ENCODE measurements around the gene TNIP2.
A peak's percentile ranks its signal among the peaks of the same experiment; 100 is the strongest.

Gene TNIP2, protein sequence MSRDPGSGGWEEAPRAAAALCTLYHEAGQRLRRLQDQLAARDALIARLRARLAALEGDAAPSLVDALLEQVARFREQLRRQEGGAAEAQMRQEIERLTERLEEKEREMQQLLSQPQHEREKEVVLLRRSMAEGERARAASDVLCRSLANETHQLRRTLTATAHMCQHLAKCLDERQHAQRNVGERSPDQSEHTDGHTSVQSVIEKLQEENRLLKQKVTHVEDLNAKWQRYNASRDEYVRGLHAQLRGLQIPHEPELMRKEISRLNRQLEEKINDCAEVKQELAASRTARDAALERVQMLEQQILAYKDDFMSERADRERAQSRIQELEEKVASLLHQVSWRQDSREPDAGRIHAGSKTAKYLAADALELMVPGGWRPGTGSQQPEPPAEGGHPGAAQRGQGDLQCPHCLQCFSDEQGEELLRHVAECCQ

DNA sequence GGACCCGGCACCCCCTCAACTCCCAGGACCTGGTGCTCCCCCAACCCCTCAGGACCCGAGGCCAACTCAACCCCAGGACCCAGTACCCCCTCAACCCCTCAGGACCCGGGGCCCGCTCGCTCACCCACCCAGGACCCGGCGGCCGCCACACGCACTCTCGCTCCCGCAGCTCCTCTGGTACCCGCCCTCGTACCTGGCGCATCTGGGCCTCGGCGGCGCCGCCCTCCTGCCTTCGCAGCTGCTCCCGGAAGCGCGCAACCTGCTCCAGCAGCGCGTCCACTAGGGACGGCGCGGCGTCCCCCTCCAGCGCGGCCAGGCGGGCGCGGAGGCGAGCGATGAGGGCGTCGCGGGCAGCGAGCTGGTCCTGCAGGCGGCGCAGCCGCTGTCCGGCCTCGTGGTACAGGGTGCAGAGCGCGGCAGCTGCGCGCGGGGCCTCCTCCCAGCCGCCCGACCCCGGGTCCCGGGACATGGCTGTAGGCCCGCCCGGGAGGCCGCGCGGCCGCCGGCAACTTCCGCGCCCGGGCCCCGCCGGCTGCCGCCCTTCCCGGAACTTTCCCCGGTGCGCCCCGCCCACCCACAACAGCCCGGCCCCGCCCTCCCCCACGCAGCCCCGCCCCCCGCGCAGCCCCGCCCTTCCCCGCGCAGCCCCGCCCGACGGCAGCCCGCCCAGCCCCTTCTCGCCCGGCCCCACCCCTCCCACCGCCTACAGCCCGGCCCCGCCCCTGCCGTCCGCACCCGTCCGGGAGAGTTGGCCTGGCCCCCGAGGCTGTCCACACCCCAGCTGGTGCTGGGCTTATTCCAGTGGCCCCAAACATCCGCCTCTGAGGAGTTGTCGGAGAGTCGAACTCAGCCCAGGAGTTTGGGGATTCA, at the start of gene TNIP2:
TNIP2 (minus strand) TSS at position 516 of the 870 bp plus-strand sequence; CDS start at position 469, 47 bp downstream.
- DNase-seq (ENCODE audit: low spot score) = peak; percentile 97

DNA sequence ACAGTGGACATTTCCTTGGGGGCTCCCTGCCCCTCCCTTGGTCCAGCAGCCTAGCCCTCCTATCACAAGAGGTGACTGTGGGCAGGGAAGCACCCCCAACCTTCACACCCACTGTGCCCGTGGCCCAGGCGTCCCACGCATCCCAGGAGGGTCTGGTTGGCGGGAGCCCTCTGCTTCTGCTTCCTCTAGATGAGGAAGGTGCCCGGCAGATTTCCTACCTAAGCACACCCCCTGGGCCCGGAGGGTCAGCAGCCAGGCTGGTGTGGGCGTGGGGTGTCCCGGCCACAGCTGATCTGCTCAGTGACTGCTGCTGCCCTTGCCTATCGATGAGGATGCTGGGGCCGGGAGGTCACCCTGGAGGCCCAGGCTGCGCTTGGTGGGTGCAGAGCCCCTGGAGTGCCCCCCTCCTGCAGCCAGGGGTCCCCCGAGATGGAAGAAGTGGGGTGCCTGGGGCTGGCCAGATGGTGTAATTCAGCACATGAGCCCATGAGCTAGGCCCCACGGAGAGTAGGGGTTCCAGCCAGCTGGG, 48.9 kb upstream of the TNIP2 start:
- no peak for DNase-seq (ENCODE audit: low spot score)

DNA sequence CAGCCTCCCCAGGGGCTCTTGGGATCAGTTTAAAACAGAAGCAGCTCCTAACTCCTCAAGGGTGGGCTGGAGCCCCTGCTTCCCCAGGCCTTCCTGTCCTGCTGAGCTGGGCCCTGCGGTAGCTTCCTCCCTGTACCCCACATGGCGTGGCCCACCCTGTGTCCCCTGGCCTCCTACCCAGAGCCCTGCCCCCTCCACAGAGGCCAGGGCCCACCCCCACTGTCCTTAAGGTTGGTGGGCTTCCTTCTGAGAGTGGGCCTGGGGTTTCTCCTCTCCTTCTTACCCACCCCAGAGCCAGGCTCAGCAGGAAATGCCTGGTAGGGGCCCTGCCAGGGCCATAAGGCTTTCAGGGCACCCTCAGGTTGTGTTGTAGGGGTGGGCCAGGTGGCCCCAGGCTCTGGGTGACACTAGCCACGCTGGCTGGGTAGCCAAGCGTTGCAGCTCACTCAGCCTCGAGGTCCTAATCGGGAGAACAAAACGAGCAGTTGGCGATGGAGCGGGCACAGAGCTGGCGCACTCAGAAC, 48.4 kb upstream of the TNIP2 start:
- no peak for DNase-seq (ENCODE audit: low spot score)

DNA sequence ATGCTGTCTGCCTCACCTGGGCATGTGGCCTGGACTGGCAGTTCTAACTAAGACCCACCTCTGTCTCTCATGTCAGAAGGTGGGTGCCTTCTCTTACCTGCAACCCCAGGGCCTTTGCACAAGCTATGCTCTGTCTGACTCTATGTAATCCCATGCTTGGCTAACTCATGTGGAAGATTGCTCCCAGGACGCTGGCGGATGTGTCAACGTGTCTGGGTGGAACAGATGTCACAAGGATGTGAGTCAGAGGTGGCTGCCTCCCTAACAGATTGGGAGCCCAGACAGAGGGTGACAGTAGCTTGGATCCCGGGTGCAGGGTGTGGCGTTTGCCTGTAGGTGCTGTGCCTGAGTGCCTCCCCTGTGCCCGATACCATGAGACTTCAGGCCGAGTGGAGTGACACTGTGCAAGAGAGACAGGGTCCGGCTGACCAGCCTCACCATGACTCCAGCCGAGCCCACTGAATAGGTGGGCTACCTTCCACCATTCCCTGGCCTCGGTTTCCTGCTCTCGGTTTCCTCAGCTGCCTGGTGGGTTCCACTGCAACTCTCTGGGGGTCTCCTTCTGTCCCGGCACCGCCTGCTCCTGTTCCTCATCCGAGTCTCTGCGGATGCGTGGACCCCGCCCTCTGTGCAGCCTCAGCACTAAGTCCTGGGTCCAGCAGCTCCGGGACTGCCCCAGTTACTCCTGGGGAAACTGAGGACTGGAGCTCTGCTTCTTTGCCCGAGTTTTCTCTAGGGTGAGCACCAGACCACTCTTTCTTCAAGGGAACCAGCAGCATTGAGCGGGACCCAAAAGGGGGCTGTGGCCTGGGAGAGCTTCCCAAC, 47.7 kb upstream of the TNIP2 start:
- DNase-seq (ENCODE audit: low spot score) = no peak

DNA sequence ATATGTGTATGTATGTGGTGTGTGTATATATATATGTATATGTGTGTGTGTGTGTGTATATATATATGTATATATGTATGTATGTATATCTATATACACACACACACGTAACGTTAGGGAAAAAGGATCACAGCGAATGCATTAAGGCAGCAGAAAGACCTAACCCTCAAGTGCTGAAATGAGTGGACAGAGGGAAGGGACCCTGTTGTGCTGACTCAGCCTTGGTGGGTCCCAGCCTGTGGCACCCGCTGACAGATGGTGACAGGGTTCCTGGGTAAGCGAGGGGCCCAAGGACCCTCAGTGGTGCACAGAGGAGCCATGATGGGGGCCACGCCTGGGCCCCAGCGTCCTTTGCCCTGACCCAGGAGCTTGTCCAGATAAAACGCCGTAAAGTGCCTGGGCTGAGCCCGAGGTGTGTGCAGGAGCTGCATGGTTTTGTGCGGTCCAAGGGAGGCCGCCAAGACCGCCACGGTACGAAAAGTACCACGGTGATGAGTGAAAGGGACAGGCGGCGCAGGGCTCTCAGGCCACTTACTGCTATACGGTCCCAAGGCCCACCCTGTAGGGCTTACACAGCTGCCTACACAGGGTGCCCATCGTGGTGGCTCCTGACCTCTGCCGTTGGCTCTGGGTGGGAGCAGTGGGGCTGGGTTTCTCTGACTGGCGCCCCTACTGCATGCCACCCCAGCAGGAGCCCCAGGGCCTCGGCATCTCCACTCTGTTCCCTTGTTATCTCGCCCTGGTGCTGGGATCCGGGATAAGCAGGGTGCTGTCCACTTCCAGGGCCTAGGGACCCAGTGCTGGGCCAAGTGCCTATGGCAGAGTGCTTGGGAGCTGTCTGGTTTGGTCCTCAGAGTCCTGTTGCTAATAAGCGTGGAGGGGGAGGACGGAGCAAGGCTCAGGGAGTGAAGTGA, 46.7 kb upstream of the TNIP2 start:
- DNase-seq (ENCODE audit: low spot score) = no peak

DNA sequence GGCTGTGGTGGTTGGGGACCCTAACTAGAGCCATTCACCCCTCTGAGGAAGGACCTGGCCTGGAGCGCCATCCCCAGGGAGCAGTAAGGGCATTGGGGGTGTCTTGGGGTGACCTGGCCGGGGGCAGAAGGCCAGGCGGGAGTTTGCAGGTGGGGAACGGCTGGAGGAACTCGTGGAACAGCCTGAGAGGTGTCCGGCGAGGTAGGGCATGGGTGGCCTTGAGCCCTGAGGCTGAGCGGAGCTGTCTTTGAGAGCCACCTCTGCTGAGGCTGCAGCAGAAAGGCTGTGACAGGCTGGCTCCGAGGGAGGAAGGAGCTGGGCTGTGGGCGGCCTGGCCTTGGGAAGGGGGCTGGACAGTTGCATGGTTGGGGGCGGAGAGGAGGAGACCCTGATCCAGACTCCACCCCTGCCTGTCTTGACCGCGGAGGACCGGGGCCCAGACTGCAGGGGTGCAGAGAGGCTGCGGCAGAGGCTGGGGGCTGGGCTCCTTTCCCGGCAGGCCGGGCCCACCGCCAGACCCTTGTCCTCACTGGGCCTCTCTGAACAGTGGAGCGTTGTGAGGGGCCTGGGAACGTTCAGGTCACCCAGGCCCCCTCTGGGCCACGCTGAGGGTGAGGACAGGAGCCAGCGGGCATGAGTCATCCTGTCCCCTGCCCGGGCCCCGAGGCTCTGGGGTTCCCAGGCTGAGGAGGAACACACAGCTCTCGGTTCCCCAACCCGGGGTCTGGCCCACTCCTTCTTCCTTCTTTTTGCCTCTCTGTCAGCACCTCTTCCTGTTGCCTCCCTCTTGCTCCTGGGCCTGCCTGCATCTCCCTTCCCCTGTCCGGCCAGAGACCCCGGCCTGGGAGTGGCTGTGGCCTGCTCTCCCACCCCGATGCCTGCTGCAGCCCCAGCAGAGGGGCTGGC, 44.8 kb upstream of the TNIP2 start:
- DNase-seq (ENCODE audit: low spot score) = no peak

DNA sequence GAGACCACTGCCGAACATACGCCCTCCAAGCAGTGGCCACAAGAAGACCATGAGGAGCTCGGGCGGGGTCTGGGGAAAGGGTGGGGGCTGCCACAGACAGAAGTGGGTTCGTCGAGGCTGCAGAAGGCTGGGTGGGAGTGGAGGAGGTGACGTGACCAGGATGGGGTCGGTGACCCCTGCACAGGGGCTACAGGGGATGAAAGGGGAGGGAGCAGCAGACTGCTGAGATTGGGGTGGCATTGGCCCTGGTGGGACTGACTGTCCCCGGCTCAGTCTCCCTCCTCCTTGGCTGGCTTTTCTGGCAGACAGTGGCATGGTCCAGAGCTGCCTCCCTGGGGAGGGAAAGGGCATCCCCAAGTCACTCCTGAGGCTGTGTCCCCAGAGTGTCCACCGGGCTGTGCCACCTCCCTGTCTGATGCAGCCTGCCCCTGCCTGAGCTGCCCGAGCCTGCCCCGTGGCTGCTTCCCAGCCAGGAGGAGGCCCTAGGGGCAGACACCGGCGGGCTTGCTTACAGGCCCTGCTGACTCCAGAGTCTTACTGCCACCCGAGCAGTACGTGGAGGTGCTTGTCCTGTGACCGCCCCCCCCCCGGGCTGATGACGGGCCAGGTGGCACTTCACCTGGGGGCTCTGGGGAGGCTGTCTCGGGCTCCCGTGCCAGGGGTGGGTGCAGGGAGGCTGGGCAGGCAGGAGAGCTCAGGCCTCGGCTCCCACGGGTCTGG, 44.0 kb upstream of the TNIP2 start:
- DNase-seq (ENCODE audit: low spot score) = no peak

DNA sequence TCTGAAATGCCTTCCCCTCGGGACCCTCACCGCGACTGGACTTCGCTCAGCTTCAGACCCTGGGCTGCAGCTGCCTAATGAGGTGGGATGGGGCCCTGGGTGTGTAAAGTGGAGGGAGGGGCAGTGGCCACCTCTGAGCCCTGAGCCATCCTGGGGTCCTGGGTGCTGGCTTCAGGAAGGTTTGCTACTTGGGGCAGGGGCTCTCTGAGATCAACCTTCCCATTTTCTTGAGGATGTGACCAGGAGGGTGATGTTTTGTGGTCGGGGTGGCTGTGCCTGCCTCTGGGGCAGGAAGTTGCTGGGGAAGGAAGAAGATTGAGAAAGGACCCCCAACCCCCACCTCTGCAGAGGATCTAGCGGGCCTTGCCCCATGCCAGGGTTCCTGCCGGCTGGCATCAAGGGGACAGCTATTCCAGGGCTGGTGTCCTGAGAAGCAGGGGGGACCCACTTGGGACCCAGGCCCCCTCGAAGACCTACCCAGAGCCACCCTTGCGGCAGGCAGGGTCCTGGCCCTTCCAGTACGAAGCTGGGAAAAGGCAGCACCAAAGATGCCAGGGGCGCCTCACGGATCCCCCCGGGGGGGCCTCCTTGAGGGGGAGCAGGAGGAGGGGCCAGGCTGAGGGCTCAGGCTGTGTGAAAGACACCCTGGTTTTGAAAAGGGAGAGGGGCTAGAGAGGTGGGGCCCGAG, 43.2 kb upstream of the TNIP2 start:
- DNase-seq (ENCODE audit: low spot score) = no peak

DNA sequence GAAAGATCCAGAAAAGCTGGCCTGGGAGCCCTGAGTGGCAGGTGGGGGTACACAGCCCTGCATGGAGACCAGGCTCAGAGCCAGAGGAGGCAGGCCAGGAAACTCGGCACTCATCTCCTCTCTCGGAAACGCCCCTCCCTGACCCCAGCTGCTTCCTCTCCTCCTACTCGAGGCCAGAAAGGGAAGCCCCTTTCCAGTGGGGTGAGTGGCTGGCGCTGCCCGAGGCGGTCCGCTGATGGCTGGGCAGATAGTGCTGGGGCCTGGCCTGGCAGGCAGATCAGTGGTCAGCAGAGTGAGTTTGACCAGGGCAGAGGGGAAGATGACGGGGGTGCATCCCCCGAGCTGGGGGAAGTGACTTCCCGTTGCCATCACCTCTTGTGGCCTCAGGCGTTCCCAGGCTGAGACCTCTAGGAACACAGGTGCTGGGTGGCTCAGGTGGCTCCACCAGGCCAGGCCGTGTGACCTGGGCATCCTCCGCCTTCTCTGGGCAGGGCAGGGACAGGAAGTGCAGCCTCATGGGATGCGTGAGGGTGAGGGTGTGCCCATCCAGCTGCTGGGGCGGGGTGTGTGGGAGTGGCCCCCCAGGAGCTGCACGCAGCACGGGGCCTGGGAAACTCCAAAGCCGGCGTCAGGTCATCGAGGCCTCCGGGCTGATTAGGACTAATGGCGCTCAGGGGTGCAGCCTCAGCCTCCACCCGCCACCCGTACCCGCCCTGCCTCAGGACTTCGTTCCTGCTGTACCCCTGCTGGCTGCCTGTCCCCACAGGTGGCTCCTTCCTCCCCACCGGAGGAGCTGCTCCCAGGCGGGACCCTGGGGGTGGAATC, 42.5 kb upstream of the TNIP2 start:
- no peak for DNase-seq (ENCODE audit: low spot score)

DNA sequence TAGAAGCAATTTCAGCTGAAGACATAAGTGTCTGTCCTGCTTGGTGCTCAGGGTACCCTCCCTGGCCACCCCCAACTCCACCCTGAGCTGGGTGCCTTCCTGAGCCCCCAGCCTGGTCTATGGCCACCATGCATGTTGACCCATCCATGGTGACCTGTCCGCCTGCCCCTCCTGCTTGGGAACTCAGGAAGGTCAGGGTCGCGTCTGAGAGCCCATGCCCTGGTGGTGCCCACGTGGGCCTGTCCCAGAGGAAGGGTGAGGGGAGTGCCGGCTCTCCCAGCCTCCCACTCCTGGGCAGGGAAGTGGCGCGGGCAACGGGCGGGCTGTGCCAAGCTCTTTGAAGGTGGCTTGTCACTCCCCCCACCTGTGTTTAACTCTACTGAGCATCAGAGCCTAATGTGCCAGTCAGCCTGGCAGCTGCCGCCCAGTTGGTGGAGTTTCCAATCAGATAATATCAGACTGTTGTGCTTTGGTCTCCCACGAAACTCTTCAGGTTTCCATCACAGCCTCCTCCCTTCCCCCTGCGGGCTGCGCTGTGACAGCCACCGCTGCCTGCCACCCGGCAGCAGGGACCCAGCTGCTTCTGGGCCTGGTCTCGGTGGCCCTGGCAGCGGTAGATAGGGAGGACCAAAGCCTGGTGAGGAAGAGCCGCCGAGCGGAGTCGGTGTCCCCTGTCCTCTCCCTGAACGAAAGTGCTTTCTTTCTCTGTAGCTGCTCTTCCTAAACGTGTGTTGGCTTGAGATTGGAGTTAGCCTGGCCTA, 41.6 kb upstream of the TNIP2 start:
- no peak for DNase-seq (ENCODE audit: low spot score)

DNA sequence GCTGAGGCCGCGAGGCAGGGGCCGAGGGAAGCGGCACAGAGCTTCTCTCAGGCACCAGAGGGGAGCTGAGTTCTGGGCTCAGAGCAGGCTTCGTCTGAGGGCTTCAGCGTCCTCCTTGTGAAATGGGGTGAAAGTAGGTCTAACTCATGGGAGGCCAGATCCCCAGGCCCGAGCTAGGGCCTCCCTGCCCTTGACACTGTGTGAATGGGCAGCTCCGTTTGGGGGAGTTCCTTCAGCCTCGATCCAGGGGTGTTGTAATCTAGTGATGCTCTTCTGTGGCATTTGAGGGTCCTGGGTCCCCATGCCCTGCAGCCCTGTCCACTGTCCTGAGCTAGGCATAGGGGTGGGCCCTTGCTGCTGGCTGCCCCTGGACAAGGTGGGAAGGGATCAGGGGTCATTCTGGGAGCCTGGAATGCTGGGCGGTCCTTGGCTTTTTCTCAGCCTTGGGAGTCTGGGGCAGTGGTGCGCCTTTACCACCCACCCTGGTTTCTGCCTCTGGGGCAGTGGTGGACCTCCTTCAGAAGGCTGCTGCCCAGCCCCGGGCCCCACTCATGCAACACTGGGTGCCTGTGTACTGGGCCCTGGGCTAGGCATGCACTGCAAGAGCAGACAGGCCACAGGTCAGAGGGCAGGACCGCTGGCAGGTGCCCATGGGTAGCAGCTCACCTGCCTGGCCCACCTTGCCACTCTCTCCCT, 40.9 kb upstream of the TNIP2 start:
- no peak for DNase-seq (ENCODE audit: low spot score)

DNA sequence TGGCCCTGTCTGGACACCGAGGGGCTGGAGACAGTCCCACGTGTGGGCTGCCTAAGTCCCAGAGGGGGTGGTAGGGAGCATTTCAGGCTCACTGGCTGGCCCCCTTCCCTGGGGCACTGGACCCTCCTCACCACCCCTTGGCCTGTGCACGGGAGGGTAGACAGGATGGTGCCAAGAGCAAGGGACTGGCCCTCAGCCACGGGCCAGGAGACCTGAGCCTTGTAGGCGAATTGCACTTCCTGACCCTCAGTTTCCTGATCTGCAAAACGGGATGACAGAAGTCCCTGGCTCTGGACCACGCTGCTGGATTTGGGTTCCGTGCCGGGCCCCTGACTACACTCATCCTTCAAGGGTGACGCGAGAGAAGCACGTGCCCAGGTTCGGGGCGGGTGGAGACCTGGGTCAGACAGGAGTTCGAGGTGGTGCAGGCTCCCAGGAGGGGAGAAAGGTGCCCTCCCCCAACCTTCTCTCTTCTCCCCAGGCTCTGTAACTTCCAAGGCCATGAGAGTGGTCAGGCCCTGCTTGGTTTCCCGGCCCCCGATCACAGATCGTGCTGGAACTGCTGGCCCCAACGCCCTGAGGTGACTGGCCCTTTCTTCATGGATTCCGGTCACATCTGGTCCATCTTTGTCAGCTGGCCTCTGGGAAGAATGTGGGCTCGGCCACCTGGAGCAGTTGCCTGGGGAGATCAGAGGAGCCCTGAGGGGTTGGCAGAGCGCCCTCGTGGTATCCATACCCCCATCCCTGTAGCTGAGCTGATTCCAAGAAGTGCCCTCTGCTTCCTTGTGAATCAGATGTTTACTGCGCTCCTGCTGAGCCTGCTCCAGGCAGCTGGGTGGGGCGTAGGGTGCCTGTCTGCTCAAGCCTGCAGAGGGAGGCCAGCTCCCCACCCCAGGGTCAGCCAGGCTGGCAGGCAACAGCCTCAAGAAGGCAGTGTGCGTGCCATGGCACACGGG, 40.0 kb upstream of the TNIP2 start:
- DNase-seq (ENCODE audit: low spot score) = no peak

DNA sequence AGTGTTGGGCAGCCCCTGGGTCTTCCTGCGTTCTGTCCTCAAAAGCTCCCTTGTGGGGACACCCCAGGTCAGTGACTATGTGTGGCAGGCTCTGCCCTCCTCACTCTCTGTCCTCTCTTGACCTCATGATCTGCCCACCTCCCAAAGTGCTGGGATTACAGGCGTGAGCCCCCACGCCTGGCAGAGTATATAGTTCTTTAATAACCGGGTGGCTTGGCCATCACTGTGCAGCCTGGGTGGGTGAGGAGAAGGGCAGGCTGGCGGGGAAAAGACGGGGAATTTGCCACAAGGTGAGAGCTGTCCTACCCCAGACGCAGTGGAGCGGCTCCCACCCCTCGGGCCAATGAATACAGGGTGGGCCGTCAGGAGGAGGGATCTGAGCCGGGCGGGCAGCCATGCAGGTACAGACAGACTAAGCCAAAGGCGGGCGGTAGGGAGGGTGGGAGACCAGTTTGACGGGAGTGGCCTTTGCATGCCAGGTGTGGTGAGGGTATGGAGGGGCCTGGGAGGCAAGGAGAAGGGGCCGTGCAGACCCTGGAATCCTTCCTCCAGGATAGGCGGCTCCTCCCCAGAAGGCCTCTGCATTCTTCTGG, 39.3 kb upstream of the TNIP2 start:
- DNase-seq (ENCODE audit: low spot score) = no peak
